Right ventricle myocardium superior (tissue), 1 donor: ENCODE measurements around the gene SGMS1. TPM values are rescaled to one million over a fixed set of nuclear protein-coding genes. Genes with fewer than 3 reads are reported as not detected.
"Not testable (repeated sequence)": the region's sequence is repeated elsewhere in the genome, so short reads cannot be mapped to it uniquely, and the experiment has no call there.

ENCODE experiments used
- ATAC-seq: fragments of 200-7000 bp; cut with Tn5 transposase; one replicate; pipeline ENCODE4 v1.9.1; 2020; ENCODE audit warnings: mild to moderate bottlenecking; ENCODE audit not compliant: poor library complexity
- DNase-seq: peaks from one replicate; pipeline ENCODE4 v3.0.0-alpha.2; 2020
- intact Hi-C: fragments of 100-400 bp; cut with DNase I; formaldehyde crosslinking; loops from one replicate; pipeline ENCODE4 v1.11.2; 2022
- total RNA-seq: library from RNA; stranded (reverse); fragmentation: NEBNext Ultra II Directional; extraction: Animal tissue kit (Norgen Biotek cat#: 25700); gene quantifications from one replicate; pipeline ENCODE4 v1.2.1, GENCODE V29; 2021
- donor health status: DM: no; HTN: yes; CAD: no; lungs with severe emphysema.

Gene SGMS1
- total RNA-seq, 1 donor from 2014 or later = 18.3 TPM

GRCh38 chr10:50469778-50470193 lies 154.0 kb downstream of the SGMS1 start:
- no peak for DNase-seq
- ATAC-seq = peak; percentile 83
- intact Hi-C loops = no loop called here

- intact Hi-C loops = no loop called here
These were observed 154.5 kb downstream of the SGMS1 start for GRCh38 chr10:50469288-50469687.

GRCh38 chr10:50467209-50467608 lies 156.5 kb downstream of the SGMS1 start:
- no peak for ATAC-seq
- intact Hi-C loops = no loop called here
- no peak for DNase-seq

More at GRCh38 chr10:50469288-50469687, 154.5 kb downstream of the SGMS1 start:
- no peak for ATAC-seq
- DNase-seq = no peak

- intact Hi-C loops = no loop called here
- DNase-seq = no peak
- ATAC-seq = peak; percentile 41
These were observed 159.7 kb downstream of the SGMS1 start for GRCh38 chr10:50464004-50464409.

GRCh38 chr10:50461834-50462233 lies 161.9 kb downstream of the SGMS1 start:
- ATAC-seq (no peak), DNase-seq (no peak)
- intact Hi-C loops = no loop called here

DNA sequence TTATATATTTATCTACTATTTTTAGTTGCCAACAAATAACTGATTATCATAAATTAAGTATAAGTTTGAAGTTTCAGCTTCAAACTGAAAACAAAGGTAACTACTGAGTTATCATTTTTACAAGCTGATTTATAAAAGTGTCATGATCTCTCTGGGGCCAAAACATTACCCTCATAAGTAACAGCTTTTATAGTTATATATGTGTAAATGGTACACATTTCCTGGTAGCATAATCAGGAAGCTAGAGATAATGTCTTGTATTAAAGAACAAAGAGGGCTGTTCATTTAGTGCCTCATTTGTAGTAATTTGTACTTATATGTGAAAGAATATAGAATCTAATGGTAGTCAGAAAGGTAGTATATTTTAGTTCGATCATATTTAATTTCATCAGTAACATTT lies 162.6 kb downstream of the SGMS1 start:
- DNase-seq = no peak
- ATAC-seq = no peak
- intact Hi-C loops = no loop called here

DNA sequence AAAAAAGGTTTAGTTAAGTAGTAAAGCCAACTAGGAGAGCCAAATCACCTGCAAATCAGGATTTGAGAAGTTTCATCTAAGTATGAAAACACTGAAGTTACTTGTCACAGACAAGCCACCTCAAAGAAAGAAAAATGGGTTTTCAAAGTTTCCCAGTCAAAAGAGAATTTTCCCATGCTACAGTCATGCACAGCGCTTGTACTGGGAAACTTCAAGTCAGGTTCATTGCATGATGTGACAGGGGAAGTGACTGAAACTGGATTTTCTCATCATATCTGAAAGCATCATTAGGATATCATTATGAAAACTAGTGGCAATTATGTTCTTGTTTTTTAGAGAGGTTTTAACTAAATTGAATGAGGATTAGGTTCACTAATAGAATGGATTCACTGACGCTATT lies 167.0 kb downstream of the SGMS1 start:
- ATAC-seq (no peak), DNase-seq (no peak)
- intact Hi-C loops = no loop called here

- intact Hi-C loops = no loop called here
- no peak for ATAC-seq
- no peak for DNase-seq
These were observed 169.8 kb downstream of the SGMS1 start for GRCh38 chr10:50453940-50454339.

- no peak for DNase-seq
- intact Hi-C loops = no loop called here
- ATAC-seq = no peak
These were observed 171.2 kb downstream of the SGMS1 start for GRCh38 chr10:50452603-50453002.

- intact Hi-C loops = no loop called here
- ATAC-seq (no peak), DNase-seq (no peak)
These were observed 176.1 kb downstream of the SGMS1 start for GRCh38 chr10:50447691-50448090.

DNA sequence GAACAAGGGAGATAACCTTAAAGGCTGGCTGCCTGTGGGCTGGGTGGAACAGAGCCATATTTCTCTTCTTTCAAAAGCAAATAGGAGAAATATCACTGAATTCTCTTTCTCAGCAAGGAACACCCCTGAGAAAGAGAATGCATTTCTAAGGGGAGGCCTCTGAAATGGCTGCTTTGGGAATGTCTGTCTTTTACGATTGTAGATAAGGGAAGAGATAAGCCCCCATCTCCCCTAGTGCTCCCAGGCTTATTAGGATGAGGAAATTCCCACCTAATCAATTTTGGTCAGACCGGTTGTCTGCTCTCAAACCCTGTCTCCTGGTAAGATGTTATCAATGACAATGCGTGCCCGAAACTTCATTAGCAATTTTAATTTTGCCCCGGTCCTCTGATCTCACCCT lies 178.0 kb downstream of the SGMS1 start:
- intact Hi-C loops, DNase-seq: not testable (repeated sequence)

DNA sequence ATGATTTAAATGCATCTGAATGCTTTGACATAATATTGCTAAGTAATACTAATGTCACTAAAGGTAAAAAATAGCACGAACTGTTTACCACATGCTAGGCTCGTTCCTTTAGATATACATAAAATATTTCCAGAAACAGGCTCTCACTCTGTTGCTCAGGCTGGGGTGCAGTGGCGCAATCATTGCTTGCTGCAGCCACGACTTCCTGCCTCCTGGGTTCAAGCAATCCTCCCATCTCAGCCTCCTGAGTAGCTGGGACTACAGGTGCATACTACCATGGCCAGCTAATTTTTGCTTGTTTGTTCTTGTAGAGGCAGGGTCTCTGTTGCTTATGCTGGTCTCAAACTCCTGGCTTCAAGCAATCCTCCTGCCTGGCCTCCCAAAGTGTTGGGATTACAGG lies 183.3 kb downstream of the SGMS1 start:
- intact Hi-C loops = no loop called here
- ATAC-seq = no peak
- DNase-seq = no peak

More for the DNA sequence above, 178.0 kb downstream of the SGMS1 start:
- ATAC-seq = not testable (repeated sequence)

- intact Hi-C loops = no loop called here
- no peak for ATAC-seq
These were observed 183.9 kb downstream of the SGMS1 start for GRCh38 chr10:50439806-50440205.

DNA sequence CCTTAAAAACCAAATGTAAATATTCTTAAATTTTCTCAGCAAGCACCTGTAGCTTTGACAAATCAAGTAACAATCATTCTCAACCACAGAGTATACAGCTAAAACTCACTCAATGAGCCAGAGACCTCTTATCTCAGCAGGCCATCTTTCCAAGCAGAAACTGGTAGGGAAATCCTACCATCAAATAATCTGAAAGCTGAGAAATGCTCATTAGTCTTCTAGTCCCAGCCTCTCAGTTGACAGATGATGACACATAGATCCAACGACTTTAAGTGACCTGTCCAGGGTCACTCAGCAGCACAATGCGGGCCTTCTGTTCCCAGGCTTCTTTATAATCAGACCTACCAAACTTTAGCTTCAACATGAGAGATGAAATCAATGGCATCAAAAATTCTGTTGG lies 184.6 kb downstream of the SGMS1 start:
- no peak for DNase-seq
- intact Hi-C loops = no loop called here
- no peak for ATAC-seq

More at GRCh38 chr10:50439806-50440205, 183.9 kb downstream of the SGMS1 start:
- no peak for DNase-seq

- ATAC-seq = no peak
- intact Hi-C loops = no loop called here
These were observed 185.5 kb downstream of the SGMS1 start for GRCh38 chr10:50438049-50438936.

GRCh38 chr10:50437248-50437647 lies 186.5 kb downstream of the SGMS1 start:
- intact Hi-C loops = no loop called here
- ATAC-seq (peak; percentile 29), DNase-seq (no peak)

More at GRCh38 chr10:50438049-50438936, 185.5 kb downstream of the SGMS1 start:
- DNase-seq = no peak

DNA sequence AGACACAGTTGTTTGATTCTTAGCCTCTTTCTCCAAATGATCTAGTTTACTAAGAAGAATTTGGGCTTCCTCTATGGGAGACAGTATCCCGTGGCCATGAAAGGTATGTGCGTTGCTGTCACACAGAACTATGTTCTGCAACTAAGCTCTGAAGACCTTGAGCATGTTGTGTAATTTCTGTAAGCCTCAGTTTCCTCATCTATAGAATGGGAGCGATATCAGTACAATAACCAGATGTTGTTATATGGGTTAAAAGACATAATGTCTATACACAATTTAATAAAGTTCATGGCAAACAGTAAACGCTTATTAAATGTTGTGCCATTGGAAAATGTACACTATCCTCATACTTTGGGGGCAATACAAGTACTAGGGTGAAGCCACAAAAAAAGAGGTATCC lies 187.0 kb downstream of the SGMS1 start:
- DNase-seq (no peak), ATAC-seq (no peak)
- intact Hi-C loops = no loop called here

DNA sequence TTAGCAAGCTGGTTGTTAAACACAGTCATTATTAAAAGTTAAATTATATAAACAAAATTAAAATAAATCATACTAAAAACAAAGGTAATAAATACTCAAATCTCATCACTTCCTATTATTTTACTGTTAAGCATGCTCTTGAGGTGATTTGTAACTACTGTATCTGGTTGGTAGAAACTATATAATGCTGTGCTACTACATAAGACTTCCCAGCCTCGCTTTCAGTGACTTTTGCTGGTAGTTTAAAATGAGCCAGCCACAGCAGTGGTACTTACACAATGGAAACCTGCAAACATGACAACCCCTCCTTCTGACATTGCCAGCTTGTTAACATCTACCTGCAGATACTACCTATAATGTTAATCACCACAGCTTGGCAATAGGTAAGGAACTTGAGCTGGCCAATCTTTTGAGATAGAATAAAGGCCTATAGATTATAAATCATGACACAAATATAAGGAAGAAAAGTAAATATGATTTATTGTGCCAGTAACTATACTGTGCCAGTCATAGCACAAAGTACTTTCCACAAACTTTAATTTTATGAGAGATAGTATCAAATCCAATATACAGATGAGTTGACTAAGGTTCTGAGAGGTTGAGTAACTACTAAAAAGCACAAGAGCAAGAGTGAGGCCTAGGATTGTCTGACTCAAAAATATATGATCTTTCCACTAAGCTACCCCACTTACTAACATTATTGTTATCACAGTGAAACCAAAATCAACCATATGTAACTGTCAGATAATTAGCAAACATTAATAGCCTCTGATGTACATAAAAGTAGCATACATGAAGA lies 191.3 kb downstream of the SGMS1 start:
- intact Hi-C loops = no loop called here
- ATAC-seq (no peak), DNase-seq (no peak)

- no peak for ATAC-seq
- intact Hi-C loops = no loop called here
- no peak for DNase-seq
These were observed 192.0 kb downstream of the SGMS1 start for GRCh38 chr10:50431791-50432190.

DNA sequence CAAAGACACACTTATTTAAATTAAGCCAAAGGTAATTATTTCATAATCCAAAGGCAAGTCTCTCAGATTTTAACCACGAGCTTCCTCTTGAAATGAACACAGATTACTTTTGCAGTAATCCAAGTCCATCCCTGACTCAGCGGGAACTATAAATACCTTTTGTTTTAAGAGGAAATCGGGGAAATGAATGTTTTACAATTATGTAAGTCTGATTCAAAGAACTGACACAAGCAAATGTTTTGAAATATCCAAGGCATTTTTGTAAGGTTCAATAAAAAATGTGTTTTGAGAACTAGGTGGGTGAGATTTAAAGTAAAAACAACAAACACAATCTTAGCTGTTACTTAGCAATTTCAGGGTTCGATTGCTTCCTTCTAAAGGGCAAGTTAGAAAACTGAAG lies 192.6 kb downstream of the SGMS1 start:
- DNase-seq = no peak
- ATAC-seq = peak; percentile 27
- intact Hi-C loops = no loop called here
